GM21619 (cell line): Measurements from ENCODE around the gene NAPG.
"Not testable (repeated sequence)": the region's sequence is repeated elsewhere in the genome, so short reads cannot be mapped to it uniquely, and the experiment has no call there.

ENCODE experiments used
- ATAC-seq: cut with Tn5 transposase; IDR thresholded peaks from one replicate; pipeline ENCODE4 v1.9.1; 2021; ENCODE audit not compliant: unreplicated experiment

NAPG gene

GRCh38 chr18:10577842-10578572 lies 52.2 kb downstream of the NAPG start:
- not testable (repeated sequence) for ATAC-seq

GRCh38 chr18:10578573-10578899 lies 52.7 kb downstream of the NAPG start:
- ATAC-seq = not testable (repeated sequence)

DNA sequence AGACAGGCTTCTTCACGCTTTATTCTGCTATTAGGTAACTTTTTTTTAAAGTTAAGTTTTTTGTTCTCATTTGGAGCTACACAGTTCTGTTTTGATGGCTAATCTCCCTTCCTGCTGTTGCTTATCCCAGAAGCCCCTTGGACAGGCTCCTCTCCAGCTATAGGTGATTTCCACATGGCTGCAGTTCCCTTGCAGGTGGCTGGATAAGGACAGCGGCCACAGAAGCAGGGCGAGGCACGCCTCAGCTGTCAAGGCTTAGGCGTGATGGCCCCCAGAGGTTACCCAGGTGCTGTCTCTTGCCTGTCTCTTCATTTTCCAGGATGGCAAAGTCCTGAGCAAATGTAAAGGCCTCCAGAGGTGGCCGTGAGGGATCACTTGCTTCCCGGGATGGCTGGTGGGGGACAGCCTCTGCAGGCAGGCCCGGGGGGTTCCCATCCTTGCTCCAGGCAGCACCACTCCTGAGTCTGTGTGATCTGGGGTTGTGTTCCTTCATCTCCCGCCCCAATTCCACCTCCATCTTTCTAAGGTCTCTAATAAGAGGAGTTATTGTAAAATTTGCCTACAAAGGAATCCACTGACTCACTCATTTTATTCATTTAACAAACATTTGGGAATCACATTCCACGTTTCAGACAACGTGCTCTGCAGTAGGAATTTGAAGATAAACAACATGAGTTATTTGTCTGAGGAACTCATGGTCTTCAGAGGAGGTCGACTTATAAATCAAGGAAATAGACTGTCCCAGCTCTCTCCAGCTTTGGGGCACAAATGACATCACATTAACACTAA lies 53.4 kb downstream of the NAPG start:
- ATAC-seq = no peak

- ATAC-seq = no peak
Observed at GRCh38 chr18:10580215-10580614, 54.4 kb downstream of the NAPG start.

DNA sequence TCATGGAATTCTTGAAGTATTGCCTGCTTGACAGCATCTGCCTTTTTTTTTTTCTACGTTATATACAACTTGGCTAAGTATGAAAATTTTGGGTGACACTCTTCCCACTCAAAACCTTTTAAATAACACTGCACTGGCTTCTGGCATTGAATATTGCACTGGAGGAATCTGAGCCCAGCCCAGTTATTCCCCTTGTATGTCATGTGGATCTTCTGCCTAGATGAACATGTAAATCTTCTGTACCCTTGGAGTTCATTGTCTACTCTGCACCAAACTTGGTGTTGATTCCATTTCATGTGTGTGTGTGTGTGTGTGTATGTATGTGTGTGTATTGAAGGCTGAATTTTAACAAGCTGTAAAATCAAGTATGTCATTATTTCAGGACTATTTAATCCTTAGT lies 59.4 kb downstream of the NAPG start:
- ATAC-seq = no peak

GRCh38 chr18:10588975-10589374 lies 63.1 kb downstream of the NAPG start:
- no peak for ATAC-seq

- ATAC-seq = no peak
Observed at GRCh38 chr18:10590412-10590811, 64.6 kb downstream of the NAPG start.

DNA sequence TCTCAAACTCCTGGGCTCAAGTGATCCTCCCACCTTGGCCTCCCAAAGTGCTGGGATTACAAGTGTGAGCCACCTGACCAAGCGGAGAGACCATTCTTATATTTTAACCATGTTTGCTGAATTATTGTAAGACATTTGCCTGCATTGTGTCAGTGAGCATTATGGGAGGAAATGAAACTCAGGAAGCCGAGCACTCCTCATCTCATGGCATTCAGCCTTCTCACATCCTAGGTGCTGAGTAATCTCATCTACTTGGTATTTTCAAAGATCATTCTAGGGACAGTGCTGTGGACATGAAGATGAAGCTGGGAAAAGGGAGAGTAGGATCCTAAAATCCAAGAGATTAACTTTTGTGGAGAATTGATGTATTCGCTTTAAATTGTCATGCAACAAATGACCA lies 66.1 kb downstream of the NAPG start:
- ATAC-seq = no peak

GRCh38 chr18:10593366-10594022 lies 67.7 kb downstream of the NAPG start:
- not testable (repeated sequence) for ATAC-seq

- ATAC-seq = not testable (repeated sequence)
Observed at GRCh38 chr18:10595917-10596316, 70.1 kb downstream of the NAPG start.

DNA sequence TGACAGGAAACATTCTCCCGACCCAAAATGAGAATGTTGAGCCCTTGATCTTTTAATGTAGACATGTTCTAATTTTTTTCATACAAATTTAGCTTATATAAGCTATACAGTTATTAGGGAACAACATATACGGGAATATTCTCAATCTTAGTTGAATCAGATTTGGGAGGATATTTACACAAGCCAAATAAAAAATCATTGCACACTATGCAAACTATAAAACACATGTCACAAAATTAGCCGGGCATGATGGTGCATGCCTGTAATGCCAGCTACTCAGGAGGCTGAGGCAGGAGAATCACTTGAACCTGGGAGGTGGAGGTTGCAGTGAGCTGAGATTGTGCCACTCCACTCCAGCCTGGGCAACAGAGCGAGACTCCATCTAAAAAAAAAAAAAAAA lies 71.9 kb downstream of the NAPG start:
- not testable (repeated sequence) for ATAC-seq

GRCh38 chr18:10600701-10601100 lies 74.9 kb downstream of the NAPG start:
- not testable (repeated sequence) for ATAC-seq
